Measurements from ENCODE around the gene TIE1.

The TIE1 gene

DNA sequence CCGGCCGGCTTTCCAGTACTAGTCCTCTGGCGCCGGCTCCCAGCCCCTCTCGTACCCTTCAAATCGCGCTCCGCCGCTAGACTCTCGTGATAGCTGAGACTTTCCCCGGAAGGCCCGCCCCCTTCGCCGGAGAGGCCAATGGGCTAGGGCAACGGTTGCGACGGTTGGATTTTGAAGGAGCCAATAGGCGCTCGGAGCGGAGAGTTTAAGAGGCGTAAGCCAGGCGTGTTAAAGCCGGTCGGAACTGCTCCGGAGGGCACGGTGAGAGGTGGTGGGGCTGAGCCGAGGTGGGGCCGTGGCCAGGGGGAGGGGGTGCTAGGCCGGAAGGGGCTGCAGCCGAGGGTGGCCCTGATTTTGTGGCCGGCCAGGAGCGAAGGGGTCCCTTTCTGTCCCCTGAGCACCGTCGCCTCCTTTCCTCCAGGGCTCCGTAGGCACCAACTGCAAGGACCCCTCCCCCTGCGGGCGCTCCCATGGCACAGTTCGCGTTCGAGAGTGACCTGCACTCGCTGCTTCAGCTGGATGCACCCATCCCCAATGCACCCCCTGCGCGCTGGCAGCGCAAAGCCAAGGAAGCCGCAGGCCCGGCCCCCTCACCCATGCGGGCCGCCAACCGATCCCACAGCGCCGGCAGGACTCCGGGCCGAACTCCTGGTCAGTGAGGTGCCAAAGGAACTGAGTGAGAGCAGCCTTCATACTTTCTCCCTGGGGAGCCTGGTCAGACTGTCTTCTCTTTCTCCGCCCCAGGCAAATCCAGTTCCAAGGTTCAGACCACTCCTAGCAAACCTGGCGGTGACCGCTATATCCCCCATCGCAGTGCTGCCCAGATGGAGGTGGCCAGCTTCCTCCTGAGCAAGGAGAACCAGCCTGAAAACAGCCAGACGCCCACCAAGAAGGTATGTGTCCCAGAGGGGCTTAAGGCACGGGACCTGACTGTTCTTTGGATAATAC is 58.2 kb downstream of the TIE1 start, which contains the start of gene CDC20:
TSS of gene CDC20 (plus strand) at position 236 of the 948 bp plus-strand sequence. CDS start at position 471, 235 bp downstream.
- H3K27ac Mint-ChIP-seq (ENCODE audit: low read depth) = peak within 1 kb of the TSS; percentile 82

DNA sequence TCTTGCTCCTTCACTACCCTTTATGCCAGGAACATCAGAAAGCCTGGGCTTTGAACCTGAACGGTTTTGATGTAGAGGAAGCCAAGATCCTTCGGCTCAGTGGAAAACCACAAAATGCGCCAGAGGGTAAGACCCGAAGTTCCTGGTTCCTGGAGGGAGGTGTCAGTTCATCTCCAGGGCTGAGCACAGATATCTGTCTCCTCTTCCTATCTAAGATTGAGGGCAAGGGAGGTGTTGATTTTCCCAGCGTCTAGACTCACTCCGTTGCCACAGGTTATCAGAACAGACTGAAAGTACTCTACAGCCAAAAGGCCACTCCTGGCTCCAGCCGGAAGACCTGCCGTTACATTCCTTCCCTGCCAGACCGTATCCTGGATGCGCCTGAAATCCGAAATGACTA is 58.9 kb downstream of the TIE1 start:
- Mint-ChIP-seq H3K4me3 (peak overlapping the region; percentile 77), H3K27me3 (no peaks in the 10 kb centered on the region), H3K36me3 (ENCODE audit: insufficient read depth) (peaks cover 17% of the 10 kb centered on the region), H3K4me1 (peaks cover 26% of the 10 kb centered on the region), H3K27ac (ENCODE audit: low read depth) (no peak overlapping the region), H3K9me3 (no peaks in the 10 kb centered on the region)
- ATAC-seq (replicated peaks; ENCODE audit: extremely low read depth, poor library complexity, severe bottlenecking) (no peak), DNase-seq (ENCODE audit: low spot score in 2 of 2) (no peak)

More for the DNA sequence above, 58.2 kb downstream of the TIE1 start, which contains the start of gene CDC20:
- no peaks in the 10 kb centered on the region for H3K9me3 Mint-ChIP-seq
- peak within 1 kb of the TSS; percentile 77 for H3K4me3 Mint-ChIP-seq
- H3K27me3 Mint-ChIP-seq = no peaks in the 10 kb centered on the region
- peaks cover 25% of the 10 kb centered on the region for H3K4me1 Mint-ChIP-seq
- peak; percentile 92 to 94 for DNase-seq (ENCODE audit: low spot score in 2 of 2)
- peaks cover 14% of the 10 kb centered on the region for H3K36me3 Mint-ChIP-seq (ENCODE audit: insufficient read depth)
- peak; percentile 100 for ATAC-seq (replicated peaks; ENCODE audit: extremely low read depth, poor library complexity, severe bottlenecking)

DNA sequence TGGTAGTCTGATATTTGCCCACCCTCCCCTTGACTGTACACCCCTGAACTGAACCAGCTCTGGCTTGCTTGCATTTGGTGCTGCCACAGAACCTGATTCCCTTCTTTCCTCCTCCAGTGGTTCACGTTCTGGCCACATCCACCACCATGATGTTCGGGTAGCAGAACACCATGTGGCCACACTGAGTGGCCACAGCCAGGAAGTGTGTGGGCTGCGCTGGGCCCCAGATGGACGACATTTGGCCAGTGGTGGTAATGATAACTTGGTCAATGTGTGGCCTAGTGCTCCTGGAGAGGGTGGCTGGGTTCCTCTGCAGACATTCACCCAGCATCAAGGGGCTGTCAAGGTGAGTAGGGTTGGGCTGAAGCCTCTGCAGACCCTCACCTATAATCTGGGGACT is 59.8 kb downstream of the TIE1 start:
- Mint-ChIP-seq H3K36me3 (ENCODE audit: insufficient read depth) (peaks cover 18% of the 10 kb centered on the region), H3K27me3 (no peaks in the 10 kb centered on the region), H3K27ac (ENCODE audit: low read depth) (no peak overlapping the region), H3K4me3 (no peak overlapping the region), H3K9me3 (no peaks in the 10 kb centered on the region), H3K4me1 (peaks cover 34% of the 10 kb centered on the region)
- no peak for ATAC-seq (replicated peaks; ENCODE audit: extremely low read depth, poor library complexity, severe bottlenecking)
- DNase-seq (ENCODE audit: low spot score in 2 of 2) = no peak

DNA sequence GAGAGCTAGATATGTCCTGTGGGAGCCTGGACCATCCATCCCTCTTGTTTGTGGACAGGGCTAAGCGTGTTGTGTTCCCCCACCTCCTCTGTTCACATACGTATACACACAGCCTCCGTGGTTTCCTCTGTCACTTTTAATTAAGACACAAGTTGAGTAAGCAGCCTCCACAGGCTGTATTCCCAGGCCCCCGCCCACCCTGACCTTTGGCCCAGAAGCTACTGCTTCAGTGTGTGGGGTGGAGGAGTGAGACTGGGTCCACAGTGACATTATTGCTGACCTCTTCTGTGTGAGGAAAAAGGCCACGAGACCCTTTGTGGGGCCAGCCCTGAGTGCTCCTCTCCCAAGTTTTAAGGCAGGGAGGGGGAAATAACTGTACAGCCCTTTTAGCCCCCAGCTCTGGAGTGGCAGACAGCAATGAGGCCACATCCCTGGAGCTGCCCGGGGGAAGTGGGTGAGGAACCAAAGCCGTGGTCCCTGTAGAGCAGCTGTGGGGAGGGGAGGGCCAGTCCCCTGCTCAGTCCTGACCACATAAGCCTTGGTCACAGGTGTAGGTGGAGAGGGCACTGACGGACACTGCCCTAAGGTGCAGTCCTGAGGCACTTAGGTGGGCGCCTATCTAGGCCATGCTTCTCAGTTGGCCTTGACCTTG is 62.6 kb downstream of the TIE1 start:
- Mint-ChIP-seq H3K27me3 (no peaks in the 10 kb centered on the region), H3K9me3 (no peaks in the 10 kb centered on the region), H3K4me1 (peaks cover 48% of the 10 kb centered on the region), H3K27ac (ENCODE audit: low read depth) (no peak overlapping the region), H3K4me3 (no peak overlapping the region), H3K36me3 (ENCODE audit: insufficient read depth) (peaks cover 22% of the 10 kb centered on the region)
- no peak for ATAC-seq (replicated peaks; ENCODE audit: extremely low read depth, poor library complexity, severe bottlenecking)
- no peak for DNase-seq (ENCODE audit: low spot score in 2 of 2)

DNA sequence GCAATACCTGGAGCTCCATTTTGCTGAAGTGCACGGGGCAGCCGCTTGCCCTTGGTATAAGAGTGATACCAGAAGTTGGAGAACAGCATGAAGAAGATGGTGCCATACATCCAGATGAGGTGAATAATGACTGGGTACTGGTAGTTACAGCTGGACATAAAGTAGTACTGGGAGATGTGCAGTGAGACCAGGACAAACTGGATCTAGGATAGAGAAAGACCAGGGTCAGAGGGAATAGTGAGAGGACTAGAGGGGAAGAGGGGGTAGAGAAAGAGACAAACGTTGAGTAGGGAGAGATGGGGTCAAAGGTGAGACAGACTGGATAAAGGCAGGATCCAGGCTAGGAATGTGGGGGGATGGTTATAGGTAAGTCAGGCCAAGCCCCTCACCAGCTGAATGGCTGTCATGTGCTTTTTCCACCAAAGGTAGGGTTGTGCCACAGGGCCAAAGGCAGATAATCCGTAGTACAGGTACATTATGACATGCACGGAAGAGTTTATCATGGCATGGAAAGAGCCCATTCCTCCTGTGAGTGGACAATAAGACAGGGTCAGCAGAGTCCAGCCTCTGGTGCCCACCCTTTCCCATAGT is 63.2 kb downstream of the TIE1 start:
- H3K4me1 Mint-ChIP-seq = peaks cover 47% of the 10 kb centered on the region
- ATAC-seq (replicated peaks; ENCODE audit: extremely low read depth, poor library complexity, severe bottlenecking) = no peak
- H3K27ac Mint-ChIP-seq (ENCODE audit: low read depth) = peak overlapping the region; percentile 26

DNA sequence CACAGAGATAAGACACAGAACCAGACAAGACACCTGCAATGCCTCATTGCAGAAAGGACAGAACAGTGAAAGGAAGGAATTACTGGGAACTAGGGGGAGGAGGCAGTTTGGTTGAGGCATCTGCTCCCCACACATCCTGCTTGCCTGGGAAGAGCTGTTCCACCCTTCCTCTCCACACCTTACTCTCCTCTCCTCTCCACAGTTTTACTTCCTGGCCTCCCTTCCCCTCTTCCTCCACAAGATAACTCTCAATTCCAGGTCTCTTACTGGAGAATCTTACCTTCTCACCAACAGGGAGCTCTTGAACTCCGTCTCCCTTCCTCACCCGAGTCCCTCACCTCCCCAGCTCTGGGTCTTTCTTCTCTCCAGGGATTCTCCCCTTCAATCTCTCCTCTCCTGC is 64.9 kb downstream of the TIE1 start:
- H3K4me3 Mint-ChIP-seq = peak overlapping the region; percentile 86
- no peaks in the 10 kb centered on the region for H3K27me3 Mint-ChIP-seq
- no peaks in the 10 kb centered on the region for H3K9me3 Mint-ChIP-seq
- DNase-seq (ENCODE audit: low spot score in 2 of 2) (no peak), ATAC-seq (replicated peaks; ENCODE audit: extremely low read depth, poor library complexity, severe bottlenecking) (no peak)
- peaks cover 42% of the 10 kb centered on the region for H3K4me1 Mint-ChIP-seq
- peak overlapping the region; percentile 97 for H3K27ac Mint-ChIP-seq (ENCODE audit: low read depth)
- H3K36me3 Mint-ChIP-seq (ENCODE audit: insufficient read depth) = peaks cover 20% of the 10 kb centered on the region

More for the DNA sequence above, 63.2 kb downstream of the TIE1 start:
- Mint-ChIP-seq H3K9me3 (no peaks in the 10 kb centered on the region), H3K27me3 (no peaks in the 10 kb centered on the region), H3K36me3 (ENCODE audit: insufficient read depth) (peaks cover 20% of the 10 kb centered on the region), H3K4me3 (no peak overlapping the region)
- DNase-seq (ENCODE audit: low spot score in 2 of 2) = no peak

DNA sequence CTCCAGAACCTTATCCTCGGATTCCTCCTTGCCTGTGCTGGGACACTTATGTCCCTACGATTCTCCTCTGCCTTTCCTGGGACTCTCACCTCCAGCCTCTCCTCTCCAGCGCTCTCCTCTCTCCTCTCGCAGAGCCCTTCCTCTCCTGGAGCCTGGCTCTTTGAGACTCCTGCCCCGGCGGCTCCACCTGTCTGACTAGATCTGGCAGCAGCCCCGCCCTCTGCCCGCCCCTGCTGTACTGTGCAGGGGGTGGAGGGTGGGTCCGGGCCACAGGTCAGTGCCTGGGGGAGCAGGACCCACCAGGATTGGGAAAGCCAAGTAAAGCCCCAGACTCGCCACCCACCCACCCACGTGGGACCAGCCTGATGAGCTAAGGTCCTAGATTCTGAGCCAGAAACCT is 65.4 kb downstream of the TIE1 start:
- H3K27me3 Mint-ChIP-seq = no peaks in the 10 kb centered on the region
- ATAC-seq (replicated peaks; ENCODE audit: extremely low read depth, poor library complexity, severe bottlenecking) = no peak
- peak overlapping the region; percentile 86 for H3K4me3 Mint-ChIP-seq
- H3K36me3 Mint-ChIP-seq (ENCODE audit: insufficient read depth) = peaks cover 20% of the 10 kb centered on the region
- peaks cover 44% of the 10 kb centered on the region for H3K4me1 Mint-ChIP-seq
- H3K27ac Mint-ChIP-seq (ENCODE audit: low read depth) = peak overlapping the region; percentile 97
- DNase-seq (ENCODE audit: low spot score in 2 of 2) = no peak
- no peaks in the 10 kb centered on the region for H3K9me3 Mint-ChIP-seq

DNA sequence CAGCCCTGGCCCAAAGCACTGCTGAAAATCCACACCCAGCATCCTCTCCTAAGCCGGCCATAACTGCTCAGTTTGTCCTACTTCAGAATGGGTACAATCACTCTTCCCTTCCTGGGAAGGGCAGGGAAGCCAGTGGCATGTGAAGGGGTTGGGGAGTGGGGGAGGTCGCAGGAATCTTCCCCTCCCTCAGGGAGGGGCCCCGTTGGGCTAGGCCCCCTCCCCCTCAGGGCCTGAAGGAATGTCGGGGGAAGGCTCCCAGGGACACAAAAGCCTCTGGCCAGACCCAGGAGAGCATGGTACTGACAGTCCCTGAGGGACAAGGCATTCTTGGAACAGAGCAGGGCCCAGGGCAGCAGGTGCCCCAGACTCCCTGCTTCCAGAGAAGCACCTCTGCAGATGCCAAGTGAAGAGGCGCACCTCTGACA is 65.8 kb downstream of the TIE1 start:
- H3K4me3 Mint-ChIP-seq = peak overlapping the region; percentile 86
- peaks cover 20% of the 10 kb centered on the region for H3K36me3 Mint-ChIP-seq (ENCODE audit: insufficient read depth)
- peak overlapping the region; percentile 97 for H3K27ac Mint-ChIP-seq (ENCODE audit: low read depth)
- ATAC-seq (replicated peaks; ENCODE audit: extremely low read depth, poor library complexity, severe bottlenecking) (no peak), DNase-seq (ENCODE audit: low spot score in 2 of 2) (no peak)
- H3K4me1 Mint-ChIP-seq = peaks cover 44% of the 10 kb centered on the region
- H3K27me3 Mint-ChIP-seq = no peaks in the 10 kb centered on the region
- H3K9me3 Mint-ChIP-seq = no peaks in the 10 kb centered on the region

DNA sequence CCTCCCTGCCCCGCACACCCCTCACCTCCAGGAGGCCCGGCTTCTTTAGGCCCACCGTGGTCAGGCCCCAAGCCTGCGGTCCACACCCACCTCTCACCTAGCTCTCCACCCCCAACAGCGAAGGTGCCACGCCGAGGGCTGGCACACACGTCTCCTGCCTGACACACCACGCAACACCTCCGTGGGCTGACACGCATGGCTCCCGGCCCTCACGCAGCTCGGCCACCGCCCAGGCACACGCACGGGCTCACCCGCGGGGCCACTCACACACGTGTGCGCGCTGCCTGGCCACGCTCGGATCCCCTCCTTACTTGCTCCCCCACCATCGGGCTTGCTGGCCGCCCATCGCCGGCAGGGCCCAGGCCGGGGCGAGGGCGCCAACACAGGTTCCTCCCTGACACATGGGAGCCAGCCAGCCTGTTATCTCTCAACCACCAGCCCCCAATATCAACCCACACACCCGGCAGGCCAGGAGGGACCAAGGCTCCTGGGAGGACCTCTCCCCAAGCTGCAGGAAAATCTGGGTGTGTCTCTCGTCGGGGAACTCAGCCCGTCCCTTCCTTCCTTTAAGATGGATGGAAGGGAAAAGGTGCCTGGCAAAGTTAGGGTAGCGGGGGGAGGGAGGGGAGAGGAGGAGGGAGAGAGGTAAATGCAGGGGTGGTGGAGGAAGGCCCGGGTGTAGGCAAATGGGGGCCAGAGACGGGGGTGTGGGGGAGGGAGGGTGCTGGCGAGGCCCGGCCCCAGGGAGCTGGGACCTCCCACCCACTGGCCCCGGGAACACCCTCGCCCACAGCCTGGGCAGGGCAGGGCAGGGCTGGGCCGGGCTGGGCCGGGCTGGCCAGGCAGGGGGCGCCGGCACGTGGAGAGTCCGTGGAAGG is 66.5 kb downstream of the TIE1 start:
- Mint-ChIP-seq H3K4me1 (peaks cover 44% of the 10 kb centered on the region), H3K36me3 (ENCODE audit: insufficient read depth) (peaks cover 20% of the 10 kb centered on the region), H3K9me3 (no peaks in the 10 kb centered on the region), H3K4me3 (peak overlapping the region; percentile 86), H3K27ac (ENCODE audit: low read depth) (peak overlapping the region; percentile 97), H3K27me3 (no peaks in the 10 kb centered on the region)
- peak in 1 of 2 donors; percentile 16 for DNase-seq (ENCODE audit: low spot score in 2 of 2)
- ATAC-seq (replicated peaks; ENCODE audit: extremely low read depth, poor library complexity, severe bottlenecking) = peak; percentile 38

DNA sequence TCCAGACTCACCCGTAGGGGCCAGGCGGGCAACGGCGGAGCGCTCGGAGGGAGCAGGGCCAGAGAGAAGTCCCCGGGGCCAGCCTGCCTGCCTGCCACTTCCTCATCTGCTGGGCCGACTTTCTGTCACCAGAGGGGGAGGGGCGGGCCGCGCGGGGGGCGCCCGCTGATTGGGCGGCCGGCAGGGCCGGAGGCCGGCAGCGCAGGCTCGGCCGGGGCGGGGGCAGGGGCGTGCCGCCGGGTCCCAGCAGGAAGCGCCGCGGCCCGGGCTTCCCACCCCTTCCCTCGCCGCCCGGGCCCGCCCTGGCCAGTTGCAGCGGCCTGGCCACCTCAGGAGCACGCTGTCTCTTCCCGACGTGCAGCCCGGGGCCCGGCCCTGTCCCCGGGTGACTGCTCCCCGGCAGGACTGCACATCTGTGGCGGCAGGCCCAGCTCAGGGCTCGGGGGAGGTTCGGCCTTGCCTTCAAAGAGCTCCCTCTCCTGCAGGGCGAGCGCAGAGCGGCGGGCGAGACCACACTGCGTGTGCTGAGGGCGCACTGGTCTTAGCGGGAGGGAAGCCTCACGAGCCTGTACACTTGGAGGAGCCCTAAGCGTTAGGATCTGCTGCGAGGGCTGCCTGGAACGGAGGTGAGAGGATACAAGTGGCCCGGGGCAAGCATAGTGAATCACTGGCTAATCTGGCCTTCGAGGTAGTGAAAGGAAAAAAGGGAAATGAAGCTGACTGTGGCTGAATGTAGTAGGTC is 67.3 kb downstream of the TIE1 start, which contains the start of gene ELOVL1:
TSS of gene ELOVL1 (minus strand) at position 108 of the 742 bp plus-strand sequence. CDS start 2,402 bp downstream, outside the sequence.
- H3K27me3 Mint-ChIP-seq = no peaks in the 10 kb centered on the region
- DNase-seq (ENCODE audit: low spot score in 2 of 2) (peak; percentile 55 to 59), ATAC-seq (replicated peaks; ENCODE audit: extremely low read depth, poor library complexity, severe bottlenecking) (peak; percentile 72)
- H3K4me3 Mint-ChIP-seq = peak within 1 kb of the TSS; percentile 86
- H3K27ac Mint-ChIP-seq (ENCODE audit: low read depth) = peak within 1 kb of the TSS; percentile 97
- peaks cover 44% of the 10 kb centered on the region for H3K4me1 Mint-ChIP-seq
- H3K36me3 Mint-ChIP-seq (ENCODE audit: insufficient read depth) = peaks cover 14% of the 10 kb centered on the region
- H3K9me3 Mint-ChIP-seq = no peaks in the 10 kb centered on the region

DNA sequence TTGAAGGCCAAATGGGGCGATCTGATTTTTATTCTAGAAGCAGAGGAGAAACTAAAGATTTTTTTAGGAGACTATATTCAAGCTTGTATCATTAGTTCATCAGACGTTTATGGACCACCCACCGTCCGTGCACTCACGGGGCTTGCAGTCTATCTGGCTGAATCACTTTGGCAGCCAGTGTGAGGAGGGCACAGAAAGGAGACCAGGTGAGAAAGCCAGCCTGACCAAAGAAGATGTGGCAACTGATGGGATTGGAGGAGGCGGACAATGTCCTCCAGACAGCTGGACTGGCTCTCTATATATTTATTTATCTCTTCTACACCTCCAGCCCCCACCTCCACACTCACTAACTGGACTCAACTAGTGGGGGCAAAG is 67.9 kb downstream of the TIE1 start:
- H3K4me3 Mint-ChIP-seq = peak overlapping the region; percentile 86

More for the DNA sequence above, 67.9 kb downstream of the TIE1 start:
- peaks cover 44% of the 10 kb centered on the region for H3K4me1 Mint-ChIP-seq
- no peaks in the 10 kb centered on the region for H3K27me3 Mint-ChIP-seq
- peak overlapping the region; percentile 92 for H3K27ac Mint-ChIP-seq (ENCODE audit: low read depth)
- no peaks in the 10 kb centered on the region for H3K9me3 Mint-ChIP-seq
- ATAC-seq (replicated peaks; ENCODE audit: extremely low read depth, poor library complexity, severe bottlenecking) (no peak), DNase-seq (ENCODE audit: low spot score in 2 of 2) (no peak)
- peaks cover 10% of the 10 kb centered on the region for H3K36me3 Mint-ChIP-seq (ENCODE audit: insufficient read depth)
